Measurements from ENCODE around the gene HOXA4.

DNA sequence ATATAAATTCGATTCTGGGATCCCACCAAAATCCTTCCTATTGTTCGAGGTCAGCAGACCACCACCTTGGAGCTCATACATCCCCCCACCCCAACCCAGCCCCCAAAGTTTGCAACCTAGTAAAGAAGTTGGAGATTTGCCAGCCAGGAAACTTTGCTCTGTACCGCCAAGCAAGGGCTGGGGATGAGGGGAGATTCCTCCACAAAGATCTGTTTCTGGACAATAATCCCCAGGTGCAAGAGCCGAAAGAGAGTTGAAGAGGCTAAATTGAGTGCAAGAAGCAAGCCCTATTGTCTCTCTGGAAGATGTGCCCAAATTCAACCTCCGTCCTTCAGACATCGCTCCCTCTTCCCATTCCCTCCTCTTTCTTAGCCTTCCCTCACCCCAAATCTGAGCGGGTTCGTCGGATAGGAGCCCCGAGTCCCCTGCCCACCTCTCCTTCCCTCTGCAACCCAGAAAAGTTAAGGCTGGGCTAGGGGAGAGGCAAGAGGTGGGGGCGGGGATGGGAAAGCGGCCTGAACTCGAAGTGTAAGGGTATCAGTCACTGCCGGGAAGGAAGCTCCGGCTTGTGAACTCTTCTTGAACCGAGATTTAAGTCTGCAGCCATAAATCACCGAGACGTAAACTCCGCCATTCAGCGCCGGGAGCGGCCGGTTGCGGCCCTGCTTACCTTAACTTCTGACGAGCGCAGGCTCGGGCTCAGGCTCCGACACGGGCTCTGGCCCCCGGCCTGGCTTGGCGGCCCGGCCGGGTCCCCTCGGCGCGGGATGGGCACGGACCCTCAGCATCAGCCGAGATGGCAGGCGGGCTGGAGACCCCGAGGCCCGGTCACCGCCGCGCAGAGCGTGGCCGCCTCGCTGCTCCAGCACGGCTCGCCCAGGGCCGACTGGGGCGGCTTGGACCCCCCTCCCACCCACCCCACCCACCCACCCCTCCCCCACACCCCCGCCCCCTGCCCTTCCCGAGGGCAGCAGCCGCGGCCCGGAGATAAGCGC lies 17.3 kb downstream of the HOXA4 start:
- TF ChIP-seq, protein P1, sequence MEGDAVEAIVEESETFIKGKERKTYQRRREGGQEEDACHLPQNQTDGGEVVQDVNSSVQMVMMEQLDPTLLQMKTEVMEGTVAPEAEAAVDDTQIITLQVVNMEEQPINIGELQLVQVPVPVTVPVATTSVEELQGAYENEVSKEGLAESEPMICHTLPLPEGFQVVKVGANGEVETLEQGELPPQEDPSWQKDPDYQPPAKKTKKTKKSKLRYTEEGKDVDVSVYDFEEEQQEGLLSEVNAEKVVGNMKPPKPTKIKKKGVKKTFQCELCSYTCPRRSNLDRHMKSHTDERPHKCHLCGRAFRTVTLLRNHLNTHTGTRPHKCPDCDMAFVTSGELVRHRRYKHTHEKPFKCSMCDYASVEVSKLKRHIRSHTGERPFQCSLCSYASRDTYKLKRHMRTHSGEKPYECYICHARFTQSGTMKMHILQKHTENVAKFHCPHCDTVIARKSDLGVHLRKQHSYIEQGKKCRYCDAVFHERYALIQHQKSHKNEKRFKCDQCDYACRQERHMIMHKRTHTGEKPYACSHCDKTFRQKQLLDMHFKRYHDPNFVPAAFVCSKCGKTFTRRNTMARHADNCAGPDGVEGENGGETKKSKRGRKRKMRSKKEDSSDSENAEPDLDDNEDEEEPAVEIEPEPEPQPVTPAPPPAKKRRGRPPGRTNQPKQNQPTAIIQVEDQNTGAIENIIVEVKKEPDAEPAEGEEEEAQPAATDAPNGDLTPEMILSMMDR (IDR thresholded peaks at IDR 0.05; ENCODE audit: control extremely low read depth in 1 of 3, insufficient read depth in 1 of 3, low read depth in 1 of 3, low read length in 3 of 3), result no peak
- no peak for TF ChIP-seq BCL11A (IDR thresholded peaks at IDR 0.05; ENCODE audit: low read depth in 2 of 2, low read length in 2 of 2)
